CD4-positive, alpha-beta T cell (primary cell): ENCODE measurements around the gene CELF4. TPM values are rescaled to one million over a fixed set of nuclear protein-coding genes. Genes with fewer than 3 reads are reported as not detected.

Experiments
- ATAC-seq: fragments of 200-7000 bp; cut with Tn5 transposase; one replicate; pipeline ENCODE4 v1.10.0; 2022; ENCODE audit warnings: mild to moderate bottlenecking; ENCODE audit not compliant: poor library complexity
- CTCF ChIA-PET: fragments of 350-600 bp; sonication (Branson Sonifier 250); formaldehyde crosslinking; loops from one replicate; lab custom pipeline; 2021; ENCODE audit warnings: antibody characterized with exemption, inconsistent platforms; lab: Charles Lee
- POLR2A ChIA-PET: fragments of 350-600 bp; sonication (Branson Sonifier 250); formaldehyde crosslinking; loops from one replicate; lab custom pipeline; 2021; ENCODE audit warnings: antibody characterized with exemption, inconsistent platforms; lab: Charles Lee
- DNase-seq, 14 experiments: peaks; one replicate each; pipeline ENCODE4 v3.0.0-alpha.2; 2013 to 2020; ENCODE audit warnings: mixed read lengths in 2 of 14
- H3K27ac ChIP-seq, 2 donors: one replicate each; pipeline versions ENCODE4 v1.5.1 to v1.7.0; 2013; ENCODE audit warnings: low read length in 2 of 2, low read depth in 1 of 2, mild to moderate bottlenecking in 1 of 2
- H3K27me3 ChIP-seq, 2 experiments: 1 replicate in 1 of 2; 2 replicates in 1 of 2; pipeline versions ENCODE4 v1.6.1 to v1.7.0; 2013; ENCODE audit warnings: low read length in 2 of 2, control low read depth in 1 of 2, mild to moderate bottlenecking in 1 of 2, moderate library complexity in 1 of 2; ENCODE audit not compliant: insufficient read depth in 2 of 2, control insufficient read depth in 1 of 2
- H3K36me3 ChIP-seq: one replicate; pipeline ENCODE4 v1.6.1; 2013; ENCODE audit warnings: low read length, control low read depth; ENCODE audit not compliant: insufficient read depth
- H3K4me1 ChIP-seq: one replicate; pipeline ENCODE4 v1.6.1; 2013; ENCODE audit warnings: low read length, control low read depth; ENCODE audit not compliant: insufficient read depth
- H3K4me3 ChIP-seq: one replicate; pipeline ENCODE4 v1.5.1; 2013; ENCODE audit warnings: mild to moderate bottlenecking, low read length, moderate library complexity
- H3K9me3 ChIP-seq, 2 experiments: 1 replicate in 1 of 2; 2 replicates in 1 of 2; pipeline versions ENCODE4 v1.6.1 to v1.7.0; 2013; ENCODE audit warnings: low read length in 2 of 2, mild to moderate bottlenecking in 2 of 2, control low read depth in 1 of 2, moderate library complexity in 1 of 2; ENCODE audit not compliant: control insufficient read depth in 1 of 2, insufficient read depth in 1 of 2
- H3K27ac Mint-ChIP-seq: one replicate; pipeline ENCODE4 v1.8.0; 2020; ENCODE audit warnings: mixed read lengths
- H3K27me3 Mint-ChIP-seq: one replicate; pipeline ENCODE4 v1.8.0; 2021; ENCODE audit warnings: mixed read lengths
- H3K36me3 Mint-ChIP-seq: one replicate; pipeline ENCODE4 v1.8.0; 2021; ENCODE audit warnings: low read depth, mixed read lengths
- H3K4me1 Mint-ChIP-seq: one replicate; pipeline ENCODE4 v1.8.0; 2021; ENCODE audit warnings: low read depth, mixed read lengths
- H3K4me3 Mint-ChIP-seq: one replicate; pipeline ENCODE4 v1.8.0; 2020; ENCODE audit warnings: mild to moderate bottlenecking, mixed read lengths
- H3K9me3 Mint-ChIP-seq: one replicate; pipeline ENCODE4 v1.8.0; 2020; ENCODE audit warnings: mixed read lengths
- CTCF ChIP-seq: fragments of 200-600 bp; IDR thresholded peaks from one replicate; pipeline ENCODE4 v1.8.0; 2022; ENCODE audit warnings: antibody characterized with exemption, mild to moderate bottlenecking
- intact Hi-C, 2 experiments: fragments of 100-400 bp; cut with DNase I in 1 of 2; cut with micrococcal nuclease in 1 of 2; formaldehyde crosslinking; loops; one replicate each; pipeline versions ENCODE4 v1.15.1 to v1.9.0; 2023 to 2025; cut with DNase I, micrococcal nuclease
- total RNA-seq, 174 experiments: library from RNA in 2 of 174; stranded (reverse) in 2 of 174; gene quantifications; one replicate each; pipeline ENCODE4 v1.2.3 and lab custom pipeline; 2021 to 2026

The CELF4 gene
- total RNA-seq, 2 experiments from 2014 or later: not detected

DNA sequence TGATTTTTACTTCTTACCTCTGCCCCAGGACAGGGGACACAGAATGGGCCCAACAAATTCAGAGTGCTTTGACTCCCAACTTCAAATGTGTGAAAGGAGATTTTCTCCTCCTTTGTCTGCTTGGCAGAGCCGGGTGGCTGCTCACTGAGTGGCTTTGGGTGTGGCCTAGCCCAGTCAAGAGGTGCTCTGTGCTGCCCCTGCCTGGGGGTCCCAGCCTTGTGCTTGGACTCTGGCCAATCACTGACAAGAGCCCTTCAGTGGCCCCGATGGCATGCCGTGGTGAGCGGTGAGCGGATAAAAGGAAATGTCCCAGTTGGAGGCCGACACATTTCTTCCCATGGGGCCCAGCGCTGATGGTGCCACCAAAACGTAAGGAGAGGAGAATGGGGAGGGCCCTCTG, 259.2 kb downstream of the CELF4 start:
- ATAC-seq (no peak), DNase-seq (no peak)
- Mint-ChIP-seq H3K9me3 (no peaks in the 10 kb centered on the region), H3K4me3 (no peak overlapping the region), H3K27ac (no peak overlapping the region), H3K4me1 (no peaks in the 10 kb centered on the region), H3K36me3 (no peaks in the 10 kb centered on the region), H3K27me3 (peaks cover 4% of the 10 kb centered on the region)
- Histone ChIP-seq H3K4me1 (no peaks in the 10 kb centered on the region), H3K4me3 (no peak overlapping the region), H3K9me3 (peaks cover 0 to under 1% of the 10 kb centered on the region in 2 experiments), H3K27ac (no peak overlapping the region), H3K36me3 (no peaks in the 10 kb centered on the region), H3K27me3 (no peaks in the 10 kb centered on the region)
- TF ChIP-seq CTCF: no peak
- ChIA-PET CTCF (no interaction called here), POLR2A (no interaction called here)
- intact Hi-C loops: no loop called here

DNA sequence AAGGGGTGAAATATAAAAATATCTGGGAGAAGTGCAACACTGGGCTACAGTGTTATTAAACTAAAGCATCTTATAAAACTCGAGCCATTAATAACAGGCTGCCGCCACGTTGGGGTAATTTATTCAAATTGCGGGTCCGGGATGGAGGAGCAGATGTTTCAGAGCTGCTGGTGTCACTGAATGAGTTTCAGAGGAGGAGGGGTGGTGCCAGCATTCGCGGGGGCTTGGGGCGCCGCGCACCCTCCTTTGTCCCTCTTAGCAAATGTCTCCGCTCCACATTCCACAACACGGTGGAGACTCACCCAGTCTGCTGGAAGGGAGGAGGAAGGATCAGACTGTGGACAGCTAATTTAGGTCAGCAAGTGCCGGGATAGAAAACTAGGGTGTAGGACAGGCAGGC, 260.5 kb downstream of the CELF4 start:
- ATAC-seq: no peak
- no peak for DNase-seq
- Mint-ChIP-seq H3K27me3 (peaks cover 4% of the 10 kb centered on the region), H3K36me3 (no peaks in the 10 kb centered on the region), H3K4me1 (no peaks in the 10 kb centered on the region), H3K9me3 (no peaks in the 10 kb centered on the region), H3K4me3 (no peak overlapping the region), H3K27ac (no peak overlapping the region)
- CTCF ChIA-PET: no interaction called here
- no peaks in the 10 kb centered on the region for H3K4me1 ChIP-seq
- TF ChIP-seq CTCF: no peak
- H3K36me3 ChIP-seq: no peaks in the 10 kb centered on the region
- intact Hi-C loops: no loop called here
- H3K4me3 ChIP-seq: no peak overlapping the region
- POLR2A ChIA-PET: no interaction called here
- peaks cover 0 to 4% of the 10 kb centered on the region in 2 experiments for H3K9me3 ChIP-seq
- H3K27ac ChIP-seq: no peak overlapping the region
- no peaks in the 10 kb centered on the region for H3K27me3 ChIP-seq

DNA sequence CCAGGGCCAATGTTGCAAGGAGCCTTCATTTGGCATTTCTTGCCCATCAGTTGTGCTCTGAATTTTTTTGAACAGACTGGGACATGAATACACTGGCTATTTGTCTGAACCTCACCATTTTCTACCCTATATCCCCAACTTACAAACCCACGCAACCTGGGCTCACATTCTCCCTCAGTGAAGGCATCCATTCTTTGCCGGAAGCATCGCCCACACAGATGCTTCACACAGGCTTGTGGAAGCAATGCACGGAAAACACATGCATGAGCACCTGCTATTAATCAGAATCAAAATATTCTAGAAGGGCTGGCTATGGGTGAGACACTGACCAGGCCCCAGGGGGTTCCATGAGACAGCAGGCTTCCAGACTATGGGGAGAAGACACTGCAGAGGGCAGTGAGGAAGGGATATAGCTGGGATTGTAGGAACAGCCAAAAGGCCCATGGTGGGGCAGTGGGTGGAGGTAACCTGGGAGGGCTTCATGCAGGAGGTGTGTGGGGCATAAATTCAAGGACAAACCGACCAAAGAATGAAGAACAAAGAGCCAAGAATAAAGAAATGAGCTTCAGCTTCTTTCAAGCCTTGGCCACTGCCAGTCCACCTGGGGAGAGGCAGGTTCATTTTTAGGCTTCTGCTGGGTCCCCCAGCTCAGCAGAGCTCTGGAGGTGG, 261.5 kb downstream of the CELF4 start:
- Histone ChIP-seq H3K36me3 (no peaks in the 10 kb centered on the region), H3K4me3 (no peak overlapping the region), H3K27ac (no peak overlapping the region), H3K4me1 (no peaks in the 10 kb centered on the region), H3K9me3 (peaks cover 0 to 4% of the 10 kb centered on the region in 2 experiments), H3K27me3 (no peaks in the 10 kb centered on the region)
- Mint-ChIP-seq H3K27me3 (peaks cover 4% of the 10 kb centered on the region), H3K36me3 (no peaks in the 10 kb centered on the region), H3K27ac (no peak overlapping the region), H3K4me1 (no peaks in the 10 kb centered on the region), H3K9me3 (no peaks in the 10 kb centered on the region), H3K4me3 (no peak overlapping the region)
- POLR2A ChIA-PET: no interaction called here
- CTCF ChIA-PET: no interaction called here
- no peak for TF ChIP-seq CTCF
- DNase-seq (no peak), ATAC-seq (no peak)
- intact Hi-C loops: no loop called here
